Esophagus squamous epithelium (tissue), 4 donors: Measurements from ENCODE around the gene SMS.

Experiments used
- CTCF ChIP-seq, 6 experiments: fragments of 450-650 bp in 4 of 6; fragments of 200-600 bp in 2 of 6; sonication (generic) in 2 of 6; IDR thresholded peaks; one replicate each; pipeline ENCODE4 v1.5.1; 2016 to 2019; ENCODE audit warnings: antibody characterized with exemption in 6 of 6, mild to moderate bottlenecking in 4 of 6, moderate library complexity in 4 of 6
- POLR2A ChIP-seq, 4 donors: fragments of 450-650 bp; IDR thresholded peaks; one replicate each; pipeline ENCODE4 v1.6.1; 2017; ENCODE audit warnings: antibody characterized with exemption in 4 of 4, mild to moderate bottlenecking in 4 of 4, moderate library complexity in 3 of 4

DNA sequence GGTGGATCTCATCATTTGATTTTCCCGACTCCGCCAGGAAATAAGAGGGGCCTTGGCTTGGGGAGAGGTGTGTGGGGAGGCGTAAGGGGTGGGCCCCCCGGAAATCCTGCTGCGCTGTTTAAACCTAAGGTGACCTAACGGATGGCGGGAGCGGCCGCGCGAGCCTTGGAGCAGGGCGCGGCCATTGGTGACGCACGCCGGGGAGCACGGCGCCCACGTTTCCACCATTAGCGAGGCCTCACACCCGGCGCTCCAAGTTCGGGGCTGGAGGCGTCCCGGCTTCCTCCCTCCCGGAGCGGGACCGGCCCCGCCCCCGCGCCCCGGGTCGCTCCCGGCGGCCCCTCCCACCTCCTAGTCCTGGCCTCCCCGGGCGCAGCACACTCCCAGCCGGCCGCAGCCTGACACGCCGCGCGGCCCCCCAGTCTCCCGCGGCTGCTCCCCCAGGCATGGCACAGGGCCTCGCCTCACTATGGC is at the start of gene SMS:
- TF ChIP-seq CTCF (IDR thresholded peaks at IDR 0.05) (no peak), POLR2A (IDR thresholded peaks at IDR 0.05) (peak in 2 of 4 donors; percentile 33 to 62)
